K562 (cell line): ENCODE data around the gene FCRLA. TPM values are rescaled to one million over a fixed set of nuclear protein-coding genes. Genes with fewer than 3 reads are reported as not detected.
A peak's percentile ranks its signal among the peaks of the same experiment; 100 is the strongest.

Experiments
- ELF1 ChIP-seq: fragments of 200-800 bp; sonication (Bioruptor generic); IDR thresholded peaks from 2 replicates; pipeline ENCODE4 v1.6.1; 2016; ENCODE audit warnings: missing genetic modification characterization, missing compliant biosample characterization
- ETV5 ChIP-seq: sonication (generic); formaldehyde crosslinking; IDR thresholded peaks from 2 replicates; pipeline ENCODE4 v1.4.0; 2020; ENCODE audit warnings: low read depth, mild to moderate bottlenecking, missing genetic modification reagents
- SIN3B ChIP-seq: fragments of 450-650 bp; IDR thresholded peaks from 2 replicates; pipeline ENCODE4 v1.6.1; 2017; ENCODE audit warnings: low read depth, mild to moderate bottlenecking, moderate library complexity
- SOX6 ChIP-seq: fragments of 450-650 bp; IDR thresholded peaks from 2 replicates; pipeline ENCODE4 v1.6.1; 2014; ENCODE audit warnings: mild to moderate bottlenecking
- polyA plus RNA-seq, 8 experiments: library from polyadenylated mRNA; depleted of rRNA in 4 of 8; stranded (reverse) in 5 of 8; unstranded in 3 of 8; fragments of >200 nt; fragmentation: Nextera tagmentation in 2 of 8; fragmentation: Illumina TruSeq in 1 of 8; extraction: Ambion mirVana in 2 of 8; extraction: Trizol in 1 of 8; gene quantifications; 2 replicates each; pipeline versions ENCODE4 v1.2.1 to v1.2.3, GENCODE V29; 2011 to 2014; ENCODE audit warnings: inconsistent platforms in 1 of 8, missing spikeins in 1 of 8
- total RNA-seq, 7 experiments: library from RNA; depleted of rRNA in 6 of 7; stranded (reverse); fragments of >200 nt in 6 of 7; fragmentation: Illumina TruSeq in 2 of 7; extraction: Trizol in 2 of 7; gene quantifications; 2 replicates each; pipeline versions ENCODE4 v1.2.1 to v1.2.3, GENCODE V29; 2011 to 2021; ENCODE audit warnings: low replicate concordance in 1 of 7
- TF ChIP-seq, protein P1 (sequence below), 2 experiments: fragments of 450-650 bp; formaldehyde crosslinking in 1 of 2; IDR thresholded peaks; 2 replicates each; pipeline versions ENCODE4 v1.4.0 to v1.6.1; 2014 to 2020; ENCODE audit warnings: mild to moderate bottlenecking in 2 of 2, borderline replicate concordance in 1 of 2, low read depth in 1 of 2
- TF ChIP-seq, protein P2 (sequence below): fragments of 450-650 bp; IDR thresholded peaks from 2 replicates; pipeline ENCODE4 v1.6.1; 2016; ENCODE audit warnings: mild to moderate bottlenecking, moderate library complexity

Gene FCRLA
- total and polyA plus RNA-seq, 9 of the 15 experiments (the other 6 are each of a cell fraction or from before 2014, with no cell fraction given), result 0.09 to 0.84 (median 0.44) TPM

DNA sequence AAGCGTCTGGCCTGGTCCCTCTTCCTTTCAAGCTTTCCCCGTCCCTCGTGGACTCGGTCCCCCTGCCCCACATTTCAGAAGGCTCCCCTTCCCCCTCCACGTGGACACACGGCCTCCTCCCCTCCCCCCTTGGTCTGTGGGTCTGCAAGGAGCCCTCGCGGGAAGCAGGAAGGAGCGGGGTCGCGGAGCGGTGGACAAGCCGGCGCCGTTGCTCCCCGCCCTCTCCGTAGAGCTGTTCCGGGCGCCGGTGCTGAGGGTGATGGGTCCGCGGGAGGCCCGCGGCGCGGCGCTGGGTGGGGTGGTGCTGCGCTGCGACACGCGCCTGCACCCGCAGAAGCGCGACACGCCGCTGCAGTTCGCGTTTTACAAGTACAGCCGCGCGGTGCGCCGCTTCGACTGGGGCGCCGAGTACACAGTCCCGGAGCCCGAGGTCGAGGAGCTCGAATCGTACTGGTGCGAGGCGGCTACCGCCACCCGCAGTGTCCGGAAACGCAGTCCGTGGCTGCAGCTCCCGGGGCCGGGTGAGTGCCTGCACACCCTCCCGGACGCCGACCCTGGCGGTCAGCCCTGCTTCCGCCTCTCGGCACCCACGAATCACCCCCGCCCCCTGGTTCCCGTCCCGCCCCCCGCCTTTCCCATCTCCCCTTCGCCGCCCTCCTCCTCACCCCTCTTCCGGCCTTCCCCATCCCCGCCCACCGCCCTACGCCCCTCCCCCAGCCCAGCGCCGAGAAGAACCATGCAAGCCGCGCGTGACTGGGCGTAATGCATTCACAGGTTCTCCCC lies 19.6 kb downstream of the FCRLA start (continued):
- TF ChIP-seq, protein P1, sequence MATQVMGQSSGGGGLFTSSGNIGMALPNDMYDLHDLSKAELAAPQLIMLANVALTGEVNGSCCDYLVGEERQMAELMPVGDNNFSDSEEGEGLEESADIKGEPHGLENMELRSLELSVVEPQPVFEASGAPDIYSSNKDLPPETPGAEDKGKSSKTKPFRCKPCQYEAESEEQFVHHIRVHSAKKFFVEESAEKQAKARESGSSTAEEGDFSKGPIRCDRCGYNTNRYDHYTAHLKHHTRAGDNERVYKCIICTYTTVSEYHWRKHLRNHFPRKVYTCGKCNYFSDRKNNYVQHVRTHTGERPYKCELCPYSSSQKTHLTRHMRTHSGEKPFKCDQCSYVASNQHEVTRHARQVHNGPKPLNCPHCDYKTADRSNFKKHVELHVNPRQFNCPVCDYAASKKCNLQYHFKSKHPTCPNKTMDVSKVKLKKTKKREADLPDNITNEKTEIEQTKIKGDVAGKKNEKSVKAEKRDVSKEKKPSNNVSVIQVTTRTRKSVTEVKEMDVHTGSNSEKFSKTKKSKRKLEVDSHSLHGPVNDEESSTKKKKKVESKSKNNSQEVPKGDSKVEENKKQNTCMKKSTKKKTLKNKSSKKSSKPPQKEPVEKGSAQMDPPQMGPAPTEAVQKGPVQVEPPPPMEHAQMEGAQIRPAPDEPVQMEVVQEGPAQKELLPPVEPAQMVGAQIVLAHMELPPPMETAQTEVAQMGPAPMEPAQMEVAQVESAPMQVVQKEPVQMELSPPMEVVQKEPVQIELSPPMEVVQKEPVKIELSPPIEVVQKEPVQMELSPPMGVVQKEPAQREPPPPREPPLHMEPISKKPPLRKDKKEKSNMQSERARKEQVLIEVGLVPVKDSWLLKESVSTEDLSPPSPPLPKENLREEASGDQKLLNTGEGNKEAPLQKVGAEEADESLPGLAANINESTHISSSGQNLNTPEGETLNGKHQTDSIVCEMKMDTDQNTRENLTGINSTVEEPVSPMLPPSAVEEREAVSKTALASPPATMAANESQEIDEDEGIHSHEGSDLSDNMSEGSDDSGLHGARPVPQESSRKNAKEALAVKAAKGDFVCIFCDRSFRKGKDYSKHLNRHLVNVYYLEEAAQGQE (IDR thresholded peaks at IDR 0.05; ENCODE audit: borderline replicate concordance), result peak; percentile 68
- TF ChIP-seq, protein P1 (CRISPR knock-in tag; IDR thresholded peaks at IDR 0.05; ENCODE audit: low read depth), result peak; percentile 83
- TF ChIP-seq SOX6 (no peak), ELF1 (tag) (peak; percentile 89), ETV5 (CRISPR knock-in tag) (peak; percentile 92), SIN3B (peak; percentile 59; the same call in 1 of the 2 replicates)
- TF ChIP-seq, protein P2, sequence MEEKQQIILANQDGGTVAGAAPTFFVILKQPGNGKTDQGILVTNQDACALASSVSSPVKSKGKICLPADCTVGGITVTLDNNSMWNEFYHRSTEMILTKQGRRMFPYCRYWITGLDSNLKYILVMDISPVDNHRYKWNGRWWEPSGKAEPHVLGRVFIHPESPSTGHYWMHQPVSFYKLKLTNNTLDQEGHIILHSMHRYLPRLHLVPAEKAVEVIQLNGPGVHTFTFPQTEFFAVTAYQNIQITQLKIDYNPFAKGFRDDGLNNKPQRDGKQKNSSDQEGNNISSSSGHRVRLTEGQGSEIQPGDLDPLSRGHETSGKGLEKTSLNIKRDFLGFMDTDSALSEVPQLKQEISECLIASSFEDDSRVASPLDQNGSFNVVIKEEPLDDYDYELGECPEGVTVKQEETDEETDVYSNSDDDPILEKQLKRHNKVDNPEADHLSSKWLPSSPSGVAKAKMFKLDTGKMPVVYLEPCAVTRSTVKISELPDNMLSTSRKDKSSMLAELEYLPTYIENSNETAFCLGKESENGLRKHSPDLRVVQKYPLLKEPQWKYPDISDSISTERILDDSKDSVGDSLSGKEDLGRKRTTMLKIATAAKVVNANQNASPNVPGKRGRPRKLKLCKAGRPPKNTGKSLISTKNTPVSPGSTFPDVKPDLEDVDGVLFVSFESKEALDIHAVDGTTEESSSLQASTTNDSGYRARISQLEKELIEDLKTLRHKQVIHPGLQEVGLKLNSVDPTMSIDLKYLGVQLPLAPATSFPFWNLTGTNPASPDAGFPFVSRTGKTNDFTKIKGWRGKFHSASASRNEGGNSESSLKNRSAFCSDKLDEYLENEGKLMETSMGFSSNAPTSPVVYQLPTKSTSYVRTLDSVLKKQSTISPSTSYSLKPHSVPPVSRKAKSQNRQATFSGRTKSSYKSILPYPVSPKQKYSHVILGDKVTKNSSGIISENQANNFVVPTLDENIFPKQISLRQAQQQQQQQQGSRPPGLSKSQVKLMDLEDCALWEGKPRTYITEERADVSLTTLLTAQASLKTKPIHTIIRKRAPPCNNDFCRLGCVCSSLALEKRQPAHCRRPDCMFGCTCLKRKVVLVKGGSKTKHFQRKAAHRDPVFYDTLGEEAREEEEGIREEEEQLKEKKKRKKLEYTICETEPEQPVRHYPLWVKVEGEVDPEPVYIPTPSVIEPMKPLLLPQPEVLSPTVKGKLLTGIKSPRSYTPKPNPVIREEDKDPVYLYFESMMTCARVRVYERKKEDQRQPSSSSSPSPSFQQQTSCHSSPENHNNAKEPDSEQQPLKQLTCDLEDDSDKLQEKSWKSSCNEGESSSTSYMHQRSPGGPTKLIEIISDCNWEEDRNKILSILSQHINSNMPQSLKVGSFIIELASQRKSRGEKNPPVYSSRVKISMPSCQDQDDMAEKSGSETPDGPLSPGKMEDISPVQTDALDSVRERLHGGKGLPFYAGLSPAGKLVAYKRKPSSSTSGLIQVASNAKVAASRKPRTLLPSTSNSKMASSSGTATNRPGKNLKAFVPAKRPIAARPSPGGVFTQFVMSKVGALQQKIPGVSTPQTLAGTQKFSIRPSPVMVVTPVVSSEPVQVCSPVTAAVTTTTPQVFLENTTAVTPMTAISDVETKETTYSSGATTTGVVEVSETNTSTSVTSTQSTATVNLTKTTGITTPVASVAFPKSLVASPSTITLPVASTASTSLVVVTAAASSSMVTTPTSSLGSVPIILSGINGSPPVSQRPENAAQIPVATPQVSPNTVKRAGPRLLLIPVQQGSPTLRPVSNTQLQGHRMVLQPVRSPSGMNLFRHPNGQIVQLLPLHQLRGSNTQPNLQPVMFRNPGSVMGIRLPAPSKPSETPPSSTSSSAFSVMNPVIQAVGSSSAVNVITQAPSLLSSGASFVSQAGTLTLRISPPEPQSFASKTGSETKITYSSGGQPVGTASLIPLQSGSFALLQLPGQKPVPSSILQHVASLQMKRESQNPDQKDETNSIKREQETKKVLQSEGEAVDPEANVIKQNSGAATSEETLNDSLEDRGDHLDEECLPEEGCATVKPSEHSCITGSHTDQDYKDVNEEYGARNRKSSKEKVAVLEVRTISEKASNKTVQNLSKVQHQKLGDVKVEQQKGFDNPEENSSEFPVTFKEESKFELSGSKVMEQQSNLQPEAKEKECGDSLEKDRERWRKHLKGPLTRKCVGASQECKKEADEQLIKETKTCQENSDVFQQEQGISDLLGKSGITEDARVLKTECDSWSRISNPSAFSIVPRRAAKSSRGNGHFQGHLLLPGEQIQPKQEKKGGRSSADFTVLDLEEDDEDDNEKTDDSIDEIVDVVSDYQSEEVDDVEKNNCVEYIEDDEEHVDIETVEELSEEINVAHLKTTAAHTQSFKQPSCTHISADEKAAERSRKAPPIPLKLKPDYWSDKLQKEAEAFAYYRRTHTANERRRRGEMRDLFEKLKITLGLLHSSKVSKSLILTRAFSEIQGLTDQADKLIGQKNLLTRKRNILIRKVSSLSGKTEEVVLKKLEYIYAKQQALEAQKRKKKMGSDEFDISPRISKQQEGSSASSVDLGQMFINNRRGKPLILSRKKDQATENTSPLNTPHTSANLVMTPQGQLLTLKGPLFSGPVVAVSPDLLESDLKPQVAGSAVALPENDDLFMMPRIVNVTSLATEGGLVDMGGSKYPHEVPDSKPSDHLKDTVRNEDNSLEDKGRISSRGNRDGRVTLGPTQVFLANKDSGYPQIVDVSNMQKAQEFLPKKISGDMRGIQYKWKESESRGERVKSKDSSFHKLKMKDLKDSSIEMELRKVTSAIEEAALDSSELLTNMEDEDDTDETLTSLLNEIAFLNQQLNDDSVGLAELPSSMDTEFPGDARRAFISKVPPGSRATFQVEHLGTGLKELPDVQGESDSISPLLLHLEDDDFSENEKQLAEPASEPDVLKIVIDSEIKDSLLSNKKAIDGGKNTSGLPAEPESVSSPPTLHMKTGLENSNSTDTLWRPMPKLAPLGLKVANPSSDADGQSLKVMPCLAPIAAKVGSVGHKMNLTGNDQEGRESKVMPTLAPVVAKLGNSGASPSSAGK, result peak; percentile 28
